SK-N-SH treated with all-trans-retinoic acid at 6 μM for 48 hours (cell line): ENCODE measurements around the gene TOMM7.

ENCODE experiments used
- ATAC-seq: fragments of 200-7000 bp; cut with Tn5 transposase; 3 replicates; pipeline ENCODE4 v1.9.1; 2020; ENCODE audit warnings: mild to moderate bottlenecking, moderate library complexity
- ARNTL ChIP-seq: fragments of 450-650 bp; formaldehyde crosslinking; IDR thresholded peaks from 2 replicates; pipeline ENCODE4 v1.5.0; 2020; ENCODE audit warnings: low read depth, mild to moderate bottlenecking, moderate library complexity, borderline replicate concordance
- BACH2 ChIP-seq: fragments of 250-450 bp; sonication (Bioruptor Pico); IDR thresholded peaks from 2 replicates; pipeline ENCODE4 v1.9.0; 2021; ENCODE audit warnings: mild to moderate bottlenecking, borderline replicate concordance
- CREB5 ChIP-seq: fragments of 250-450 bp; sonication (Bioruptor Pico); IDR thresholded peaks from 2 replicates; pipeline ENCODE4 v1.5.1; 2020; ENCODE audit warnings: low read depth, mild to moderate bottlenecking, moderate library complexity
- CSDC2 ChIP-seq: fragments of 250-450 bp; sonication (Bioruptor Pico); IDR thresholded peaks from 2 replicates; pipeline ENCODE4 v1.5.0; 2020; ENCODE audit warnings: mild to moderate bottlenecking, moderate library complexity
- CSRNP3 ChIP-seq: fragments of 250-450 bp; sonication (Bioruptor Pico); IDR thresholded peaks from 2 replicates; pipeline ENCODE4 v1.5.1; 2021; ENCODE audit warnings: mild to moderate bottlenecking, moderate library complexity
- ESRRG ChIP-seq: fragments of 250-450 bp; sonication (Bioruptor Pico); IDR thresholded peaks from 2 replicates; pipeline ENCODE4 v1.6.1; 2021; ENCODE audit warnings: mild to moderate bottlenecking
- GLIS3 ChIP-seq: fragments of 250-450 bp; sonication (Bioruptor Pico); IDR thresholded peaks from 2 replicates; pipeline ENCODE4 v1.5.0; 2020; ENCODE audit warnings: mild to moderate bottlenecking, moderate library complexity
- ISL1 ChIP-seq: fragments of 250-450 bp; sonication (Bioruptor Pico); IDR thresholded peaks from 2 replicates; pipeline ENCODE4 v2.1.2; 2022; ENCODE audit warnings: mild to moderate bottlenecking, moderate library complexity
- OSR1 ChIP-seq: fragments of 250-450 bp; sonication (Bioruptor Pico); IDR thresholded peaks from 2 replicates; pipeline ENCODE4 v1.8.0; 2022; ENCODE audit warnings: moderate library complexity, mild to moderate bottlenecking, inconsistent platforms
- PATZ1 ChIP-seq: fragments of 250-450 bp; sonication (Bioruptor Pico); IDR thresholded peaks from 2 replicates; pipeline ENCODE4 v1.8.0; 2020; ENCODE audit warnings: mild to moderate bottlenecking, moderate library complexity, borderline replicate concordance
- POU6F1 ChIP-seq: fragments of 250-450 bp; sonication (Bioruptor Pico); IDR thresholded peaks from 2 replicates; pipeline ENCODE4 v1.8.0; 2021; ENCODE audit warnings: low read depth, mild to moderate bottlenecking, moderate library complexity, borderline replicate concordance
- PPARA ChIP-seq: fragments of 250-450 bp; sonication (Bioruptor Pico); IDR thresholded peaks from 2 replicates; pipeline ENCODE4 v1.5.0; 2020; ENCODE audit warnings: mild to moderate bottlenecking, borderline replicate concordance
- RARB ChIP-seq: fragments of 250-450 bp; sonication (Bioruptor Pico); IDR thresholded peaks from 2 replicates; pipeline ENCODE4 v1.8.0; 2021; ENCODE audit warnings: mild to moderate bottlenecking, moderate library complexity
- SNAI2 ChIP-seq: fragments of 250-450 bp; sonication (Bioruptor Pico); IDR thresholded peaks from 2 replicates; pipeline ENCODE4 v1.5.0; 2020; ENCODE audit warnings: mild to moderate bottlenecking, moderate library complexity
- TCF4 ChIP-seq: fragments of 250-450 bp; sonication (Bioruptor Pico); IDR thresholded peaks from 2 replicates; pipeline ENCODE4 v1.8.0; 2021; ENCODE audit warnings: mild to moderate bottlenecking, moderate library complexity, borderline replicate concordance
- TOX ChIP-seq: fragments of 250-450 bp; sonication (Bioruptor Pico); IDR thresholded peaks from 2 replicates; pipeline ENCODE4 v1.8.0; 2021; ENCODE audit warnings: mild to moderate bottlenecking, moderate library complexity, borderline replicate concordance
- TSHZ2 ChIP-seq: fragments of 250-450 bp; sonication (Bioruptor Pico); IDR thresholded peaks from 2 replicates; pipeline ENCODE4 v1.5.0; 2020; ENCODE audit warnings: mild to moderate bottlenecking, moderate library complexity
- ZC3H10 ChIP-seq: fragments of 250-450 bp; sonication (Bioruptor Pico); IDR thresholded peaks from 2 replicates; pipeline ENCODE4 v1.5.1; 2021; ENCODE audit warnings: mild to moderate bottlenecking, moderate library complexity
- ZFP3 ChIP-seq: fragments of 250-450 bp; sonication (Bioruptor Pico); IDR thresholded peaks from 2 replicates; pipeline ENCODE4 v1.5.0; 2020; ENCODE audit warnings: mild to moderate bottlenecking, moderate library complexity
- ZFP30 ChIP-seq: fragments of 450-650 bp; formaldehyde crosslinking; IDR thresholded peaks from 2 replicates; pipeline ENCODE4 v1.5.0; 2022; ENCODE audit warnings: mild to moderate bottlenecking, moderate library complexity
- ZNF565 ChIP-seq: fragments of 450-650 bp; formaldehyde crosslinking; conservative IDR thresholded peaks from 2 replicates; pipeline ENCODE4 v1.5.0; 2020; ENCODE audit warnings: low read depth, mild to moderate bottlenecking, moderate library complexity
- ZNF8 ChIP-seq: fragments of 450-650 bp; formaldehyde crosslinking; IDR thresholded peaks from 2 replicates; pipeline ENCODE4 v1.5.0; 2020; ENCODE audit warnings: mild to moderate bottlenecking, moderate library complexity

Gene TOMM7

GRCh38 chr7:22849172-22849571, 26.5 kb upstream of the TOMM7 start:
- ATAC-seq, result no peak
- TF ChIP-seq ZC3H10 (no peak), ARNTL (no peak), ZFP30 (CRISPR knock-in tag) (no peak), TCF4 (CRISPR knock-in tag) (no peak), ZNF8 (CRISPR knock-in tag) (no peak), TSHZ2 (no peak), OSR1 (CRISPR knock-in tag) (no peak), RARB (CRISPR knock-in tag) (no peak), TOX (CRISPR knock-in tag) (no peak), ZFP3 (CRISPR knock-in tag) (no peak), SNAI2 (no peak), ZNF565 (no peak)
- TF ChIP-seq, all 23 proteins: peak for 0

- TF ChIP-seq CREB5 (CRISPR knock-in tag) (no peak), ESRRG (CRISPR knock-in tag) (no peak), ISL1 (no peak), BACH2 (CRISPR knock-in tag) (no peak), ARNTL (no peak), GLIS3 (CRISPR knock-in tag) (no peak), PPARA (CRISPR knock-in tag) (no peak), TCF4 (CRISPR knock-in tag) (no peak), RARB (CRISPR knock-in tag) (no peak), ZFP3 (CRISPR knock-in tag) (no peak), SNAI2 (no peak), ZC3H10 (no peak), CSRNP3 (CRISPR knock-in tag) (no peak), CSDC2 (CRISPR knock-in tag) (no peak), ZNF8 (CRISPR knock-in tag) (no peak), POU6F1 (CRISPR knock-in tag) (no peak)
These were observed 24.3 kb upstream of the TOMM7 start for GRCh38 chr7:22846961-22847360.

GRCh38 chr7:22845221-22845834, 22.7 kb upstream of the TOMM7 start:
- ATAC-seq, result no peak
- no peak for TF ChIP-seq GLIS3 (CRISPR knock-in tag)
- no peak for TF ChIP-seq ZFP30 (CRISPR knock-in tag)
- no peak for TF ChIP-seq BACH2 (CRISPR knock-in tag)
- no peak for TF ChIP-seq ZC3H10
- TF ChIP-seq TSHZ2, result no peak
- TF ChIP-seq CREB5 (CRISPR knock-in tag), result no peak
- no peak for TF ChIP-seq PATZ1 (CRISPR knock-in tag)
- TF ChIP-seq CSDC2 (CRISPR knock-in tag), result no peak
- no peak for TF ChIP-seq PPARA (CRISPR knock-in tag)
- no peak for TF ChIP-seq POU6F1 (CRISPR knock-in tag)

More at GRCh38 chr7:22846961-22847360, 24.3 kb upstream of the TOMM7 start:
- no peak for ATAC-seq
